ENCODE data around the gene JADE2. TPM values are rescaled to one million over a fixed set of nuclear protein-coding genes. Genes with fewer than 3 reads are reported as not detected.

The JADE2 gene
- total and polyA plus RNA-seq, 2 experiments from 2014 or later = 16.2 to 40.8 TPM

DNA sequence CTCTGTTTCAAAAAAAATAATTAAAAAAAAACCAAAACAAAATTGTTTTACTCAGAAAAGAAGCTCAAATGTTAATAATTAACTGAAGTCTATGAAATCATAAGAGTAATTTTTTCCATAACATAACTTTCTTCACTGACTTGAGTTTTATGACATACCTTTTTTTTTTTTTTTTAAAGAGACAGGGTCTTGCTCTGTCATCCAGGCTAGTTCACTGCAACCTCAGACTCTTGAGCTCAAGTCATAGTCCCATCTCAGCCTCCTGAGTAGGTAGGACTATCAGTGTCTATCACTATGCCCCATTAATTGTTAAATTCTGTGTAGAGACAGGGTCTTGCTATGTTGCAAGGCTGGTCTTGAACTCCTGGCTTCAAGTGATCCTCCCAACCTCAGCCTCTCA is 85.3 kb downstream of the JADE2 start (continued):
- no peak for TF ChIP-seq REST (IDR thresholded peaks at IDR 0.05; ENCODE audit: unreplicated experiment)

GRCh38 chr5:134611515-134611914 is 86.0 kb downstream of the JADE2 start:
- peak overlapping the region; percentile 50 for H3K27ac ChIP-seq (ENCODE audit: low read depth)
- TF ChIP-seq ZNF114 (CRISPR knock-in tag; IDR thresholded peaks at IDR 0.05) = no peak
- TF ChIP-seq ZNF331 (CRISPR knock-in tag; IDR thresholded peaks at IDR 0.05; ENCODE audit: low read depth) = no peak
- TF ChIP-seq ZNF462 (CRISPR knock-in tag; IDR thresholded peaks at IDR 0.05) = no peak
- no peak for TF ChIP-seq STAT1 (IDR thresholded peaks at IDR 0.05; ENCODE audit: unreplicated experiment)
- TF ChIP-seq EZH2 (IDR thresholded peaks at IDR 0.05; ENCODE audit: low read depth, unreplicated experiment) = no peak
- TF ChIP-seq CREB1 (CRISPR knock-in tag; IDR thresholded peaks at IDR 0.05; ENCODE audit: low read depth) = no peak
- no peak for TF ChIP-seq POLR2AphosphoS5 (IDR thresholded peaks at IDR 0.05; ENCODE audit: low read depth)
- no peak for TF ChIP-seq JUNB (IDR thresholded peaks at IDR 0.05; ENCODE audit: unreplicated experiment)
- no peak for TF ChIP-seq REST (IDR thresholded peaks at IDR 0.05; ENCODE audit: unreplicated experiment)
- peaks cover 49% of the 10 kb centered on the region; the same call in 2 of the 3 replicates for H3K36me3 Mint-ChIP-seq (ENCODE audit: low read depth)
- no peaks in the 10 kb centered on the region for H3K9me3 Mint-ChIP-seq
- 0 out of 2 replicates have a peak, but pooled peaks cover 4% of the 10 kb centered on the region for H3K4me1 ChIP-seq (ENCODE audit: insufficient read depth)
- no peak overlapping the region for H3K4me2 ChIP-seq
- H3K4me3 Mint-ChIP-seq = no peak overlapping the region
- peak overlapping the region; percentile 60; the same call in 1 of the 2 replicates for H3K27ac Mint-ChIP-seq
- H3K36me3 ChIP-seq (ENCODE audit: insufficient read depth) = peaks cover 4% of the 10 kb centered on the region; the same call in 1 of the 2 replicates
- 0 out of 2 replicates have a peak, but pooled peaks cover 5% of the 10 kb centered on the region for H3F3A ChIP-seq (replicated peaks; ENCODE audit: low read depth)
- no peak overlapping the region for H2AFZ ChIP-seq
- no peaks in the 10 kb centered on the region for H3K9me2 ChIP-seq (ENCODE audit: insufficient read depth)
- peaks cover 7% of the 10 kb centered on the region; the same call in 2 of the 3 replicates for H3K4me1 Mint-ChIP-seq
- DNase-seq (ENCODE audit: low spot score) (no peak), ATAC-seq (no peak)
- H3K4me3 ChIP-seq = no peak overlapping the region
- H3K27me3 Mint-ChIP-seq (ENCODE audit: insufficient read depth, low read depth, poor library complexity) = no peaks in the 10 kb centered on the region
- no peaks in the 10 kb centered on the region for H3K79me2 ChIP-seq (replicated peaks; ENCODE audit: insufficient read depth)
- no peaks in the 10 kb centered on the region for H4K20me1 ChIP-seq (replicated peaks; ENCODE audit: insufficient read depth)
- no peaks in the 10 kb centered on the region for H3K27me3 ChIP-seq (ENCODE audit: insufficient read depth)

Data from GM23338 (cell line).